Measurements from ENCODE around the gene SP3.
"Not testable (repeated sequence)": the region's sequence is repeated elsewhere in the genome, so short reads cannot be mapped to it uniquely, and the experiment has no call there.

Gene SP3

DNA sequence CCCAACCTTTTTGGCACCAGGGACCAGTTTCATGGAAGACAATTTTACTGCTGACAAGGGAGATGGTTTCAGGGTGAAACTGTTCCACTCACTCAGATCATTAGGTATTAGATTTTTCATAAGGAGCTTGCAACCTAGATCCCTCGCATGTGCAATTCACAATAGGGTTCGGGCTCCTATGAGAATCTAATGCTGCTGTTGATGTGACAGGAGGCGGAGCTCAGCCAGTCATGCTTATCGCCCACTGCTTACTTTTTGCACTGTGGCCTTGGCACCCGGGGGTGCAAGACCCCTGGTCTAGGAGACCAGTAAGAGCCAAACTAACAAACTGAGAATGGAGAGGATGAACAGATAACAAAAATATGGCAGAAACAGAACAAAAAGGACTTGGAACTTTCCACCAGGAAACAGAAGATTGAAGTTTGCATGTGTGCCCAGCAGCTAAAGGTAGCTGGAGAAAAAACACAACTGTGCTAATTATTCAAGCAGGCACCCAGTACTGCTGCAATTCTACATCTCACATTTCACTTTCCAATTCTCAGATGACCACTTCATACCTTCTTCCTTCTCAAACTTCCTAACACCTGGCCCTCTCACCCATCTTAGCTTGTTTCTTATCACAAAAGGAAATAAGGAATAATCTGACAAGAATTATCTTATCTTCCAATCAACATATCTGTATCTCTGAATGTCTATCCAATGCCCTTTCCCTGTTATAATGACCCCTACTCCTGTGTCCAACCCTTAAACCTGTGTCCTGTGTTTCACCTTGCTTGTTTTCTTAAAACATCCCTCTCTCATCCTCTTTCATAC, 24.8 kb downstream of the SP3 start:
- no peak for DNase-seq

DNA sequence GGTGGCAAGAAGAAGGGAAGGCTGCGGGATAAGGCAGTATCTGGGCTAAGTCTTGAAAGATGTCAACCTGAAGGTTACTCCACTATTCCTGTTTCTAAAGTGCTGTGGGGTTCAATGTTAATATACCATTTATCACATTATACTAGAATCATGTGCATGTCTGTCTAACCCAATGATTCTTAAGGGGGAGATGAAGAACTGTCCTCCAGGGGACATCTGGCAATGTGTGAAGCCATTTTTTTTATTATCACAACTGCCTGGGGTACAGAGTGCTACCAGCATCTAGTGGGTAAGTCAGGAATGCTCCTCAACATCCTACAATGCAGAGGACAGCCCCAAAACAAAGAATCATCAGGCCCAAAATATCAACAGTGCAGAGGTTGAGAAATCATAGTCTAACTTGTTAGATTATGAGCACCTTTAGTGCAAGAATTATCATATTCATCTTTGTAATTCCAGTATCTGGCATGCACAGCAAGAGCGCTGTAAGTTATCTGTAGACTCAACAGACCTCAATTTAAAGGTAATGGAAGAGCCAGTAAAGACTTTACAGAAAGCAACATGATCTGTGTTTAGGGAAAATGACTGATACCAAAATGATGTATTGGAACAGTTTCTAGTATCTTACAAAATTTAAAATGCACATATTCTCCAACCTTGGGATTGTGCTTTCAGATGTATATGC, 26.3 kb downstream of the SP3 start:
- DNase-seq, result no peak

DNA sequence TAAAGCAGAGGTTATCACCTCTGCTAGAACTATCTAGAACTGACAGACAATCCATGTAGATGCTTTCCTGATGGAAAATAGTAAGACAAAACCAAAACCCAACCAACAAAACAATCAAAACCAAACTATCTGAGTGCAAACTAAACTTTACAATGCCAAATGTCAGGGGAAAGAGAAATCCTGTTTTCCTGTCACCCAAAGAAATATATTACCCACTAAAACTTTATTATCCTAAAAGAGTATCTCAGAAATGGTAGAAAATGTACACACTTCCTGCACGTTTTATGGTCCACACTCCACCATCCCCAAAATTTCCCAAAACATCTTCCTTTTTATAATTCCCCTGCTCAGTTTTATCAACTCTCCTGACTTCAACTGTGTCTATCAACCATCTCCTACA, 29.9 kb downstream of the SP3 start:
- no peak for DNase-seq

DNA sequence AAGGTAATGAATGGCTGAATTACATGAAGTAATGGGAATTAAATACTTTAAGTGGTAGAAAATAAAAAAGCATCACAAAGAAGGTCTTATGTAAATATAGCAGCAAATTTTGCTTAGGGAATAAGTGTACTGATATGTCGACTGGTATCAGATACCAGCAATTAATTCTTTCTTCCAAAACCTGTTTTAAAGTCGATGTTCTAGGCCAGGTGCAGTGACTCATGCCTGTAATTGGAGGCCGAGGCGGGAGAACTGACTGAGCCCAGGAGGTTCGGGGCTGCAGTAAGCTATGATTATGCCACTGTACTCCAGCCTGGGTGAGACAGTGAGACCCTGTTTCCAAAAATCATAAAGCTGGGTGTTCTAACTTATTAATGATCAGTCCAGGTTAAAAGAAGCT, 30.3 kb downstream of the SP3 start:
- no peak for DNase-seq

DNA sequence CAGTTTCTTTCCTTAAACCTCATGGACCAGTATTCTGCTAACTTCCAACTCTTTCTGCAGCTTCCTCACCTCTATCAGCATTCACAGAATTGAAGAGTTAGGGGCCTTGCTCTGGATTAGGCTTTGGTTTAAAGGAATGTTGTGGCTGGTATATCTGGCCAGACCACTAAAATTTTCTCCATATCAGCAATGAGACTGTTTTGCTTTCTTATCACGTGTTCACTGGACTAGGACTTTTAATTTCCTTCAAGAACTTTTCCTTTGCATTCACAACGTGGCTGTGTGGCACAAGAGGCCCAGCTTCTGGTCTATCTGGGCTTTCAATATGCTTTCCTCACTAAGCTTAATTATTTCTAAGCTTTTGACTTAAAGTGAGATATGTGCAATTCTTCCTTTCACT, 33.4 kb downstream of the SP3 start:
- no peak for DNase-seq

DNA sequence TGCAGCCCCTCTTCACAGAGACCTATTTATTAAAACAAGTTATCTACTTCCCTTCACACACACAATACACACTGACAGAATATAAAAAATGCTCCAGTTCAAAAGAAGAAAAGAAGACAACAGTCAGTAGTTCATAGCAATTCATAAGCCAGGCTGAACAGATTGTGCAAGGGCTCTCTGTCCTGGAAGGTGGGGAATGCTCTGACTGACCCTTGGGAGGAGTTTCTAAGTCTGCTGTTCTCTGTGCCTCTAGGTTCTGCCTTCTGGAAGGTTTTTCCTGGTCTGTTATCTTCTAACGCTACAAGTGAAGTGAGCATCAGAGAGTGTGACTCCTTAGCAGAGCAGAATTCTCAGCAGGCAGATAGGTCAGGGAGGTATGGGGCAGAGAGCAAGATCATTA, 35.7 kb downstream of the SP3 start:
- no peak for DNase-seq

DNA sequence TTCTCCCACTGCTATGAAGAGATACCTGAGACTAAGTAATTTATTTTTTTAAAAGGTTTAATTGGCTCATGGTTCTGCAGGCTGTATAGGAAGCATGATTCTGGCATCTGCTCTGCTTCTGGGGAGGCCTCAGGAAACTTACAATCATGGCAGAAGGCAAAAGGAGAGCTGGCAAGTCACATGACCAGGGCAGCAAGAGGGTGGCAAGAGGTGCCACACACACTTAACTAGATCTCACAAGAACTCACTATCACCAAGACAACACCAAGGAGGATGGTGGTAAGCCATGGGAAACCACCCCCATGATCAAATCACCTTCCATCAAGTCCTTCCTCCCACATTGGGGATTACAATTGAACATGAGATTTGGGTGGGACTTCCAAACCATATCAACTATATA, 38.3 kb downstream of the SP3 start:
- DNase-seq, result no peak

DNA sequence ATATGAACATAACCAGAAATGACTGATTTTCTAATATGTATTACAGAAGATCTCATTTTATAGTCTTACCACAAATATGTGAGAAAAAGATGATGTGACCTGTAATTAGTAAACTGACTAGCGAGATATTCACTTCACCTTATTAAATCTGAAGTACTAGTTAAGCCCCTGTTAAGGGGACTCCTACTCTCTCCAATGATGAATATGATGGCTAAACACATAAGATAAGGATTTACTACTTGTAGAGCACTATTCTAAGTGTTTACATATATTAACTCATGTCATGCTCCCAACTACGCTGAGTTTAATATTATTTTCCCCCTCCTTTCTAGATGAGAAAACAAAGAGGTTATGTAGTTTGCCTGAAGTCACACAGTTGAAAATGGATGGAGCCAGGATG, 40.9 kb downstream of the SP3 start:
- DNase-seq, result no peak

DNA sequence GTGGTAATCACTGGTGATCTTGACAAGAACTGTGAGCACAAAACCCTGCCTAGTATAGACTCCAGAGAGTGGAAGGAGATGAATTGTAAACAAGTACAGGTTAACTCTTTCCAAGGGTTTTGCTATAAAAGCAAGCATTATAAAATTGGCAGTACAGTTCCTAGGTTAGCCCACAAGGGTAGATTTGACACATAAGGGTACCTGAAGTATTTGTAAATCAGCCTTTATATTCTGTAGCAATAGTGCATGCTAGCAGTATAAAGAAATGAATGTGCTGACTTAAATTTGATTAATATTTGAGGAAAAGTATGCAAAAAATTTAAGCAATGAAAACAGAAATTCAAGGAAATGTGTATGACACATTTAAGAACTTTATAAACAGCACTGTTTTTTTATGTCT, 42.4 kb downstream of the SP3 start:
- no peak for DNase-seq

DNA sequence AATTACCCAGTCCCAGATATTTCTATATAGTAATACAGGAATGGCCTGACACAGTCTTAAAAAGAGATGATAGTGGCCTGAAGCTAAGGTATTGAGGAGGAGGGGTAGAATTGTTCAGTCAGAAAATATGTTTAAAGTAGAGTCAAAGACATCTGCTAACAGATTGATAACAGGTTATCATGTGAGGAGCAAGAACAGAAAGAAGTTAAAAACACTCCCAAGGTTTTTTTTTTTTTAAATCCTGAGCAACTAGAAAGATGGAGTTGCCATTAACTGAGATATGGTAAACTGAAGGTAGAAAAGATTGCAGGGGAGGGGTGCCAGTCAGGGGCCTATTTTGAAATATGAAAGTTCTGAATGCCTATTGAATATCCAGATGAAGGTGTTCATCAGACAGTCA, 43.1 kb downstream of the SP3 start:
- DNase-seq, result no peak

DNA sequence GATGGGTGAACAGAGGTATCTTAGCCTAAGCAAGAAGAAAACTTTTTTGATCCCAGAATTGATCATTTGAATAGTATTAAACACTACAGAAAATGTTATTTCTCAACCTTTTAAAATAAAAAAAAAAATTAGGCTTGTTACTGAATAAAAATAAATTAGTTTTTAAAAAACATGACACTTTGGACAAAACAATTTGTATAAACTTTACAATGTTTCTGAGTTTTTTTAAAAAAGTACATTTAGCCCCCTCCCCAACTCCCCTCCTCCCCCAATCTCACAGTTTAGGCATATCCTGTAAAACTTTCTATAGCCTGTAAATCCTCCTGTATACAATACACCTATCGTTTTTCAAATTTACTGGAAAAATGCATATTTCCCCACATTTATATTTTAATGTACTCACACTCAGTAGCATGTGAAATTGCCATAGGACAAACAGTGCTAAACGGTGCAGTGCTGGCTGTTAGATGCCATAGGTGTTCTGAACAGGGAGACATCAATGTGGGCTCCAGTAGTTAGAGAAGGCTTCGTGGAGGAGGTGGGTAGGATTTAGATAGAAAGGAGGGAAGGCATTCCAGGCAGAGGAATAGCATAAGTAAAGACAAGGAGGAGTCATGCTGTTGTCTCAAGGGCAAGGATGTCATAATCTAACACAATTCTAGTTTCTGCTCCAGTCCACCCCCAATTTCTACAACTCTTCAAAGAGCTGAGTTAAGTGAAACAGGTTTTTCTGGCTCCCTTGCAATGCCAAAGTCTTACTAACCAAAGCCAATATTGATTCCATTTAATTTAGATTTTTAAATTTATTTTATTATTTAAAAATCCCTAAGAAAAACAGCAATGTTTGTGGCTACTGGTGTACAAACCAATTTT, 50.9 kb downstream of the SP3 start:
- DNase-seq, result no peak

DNA sequence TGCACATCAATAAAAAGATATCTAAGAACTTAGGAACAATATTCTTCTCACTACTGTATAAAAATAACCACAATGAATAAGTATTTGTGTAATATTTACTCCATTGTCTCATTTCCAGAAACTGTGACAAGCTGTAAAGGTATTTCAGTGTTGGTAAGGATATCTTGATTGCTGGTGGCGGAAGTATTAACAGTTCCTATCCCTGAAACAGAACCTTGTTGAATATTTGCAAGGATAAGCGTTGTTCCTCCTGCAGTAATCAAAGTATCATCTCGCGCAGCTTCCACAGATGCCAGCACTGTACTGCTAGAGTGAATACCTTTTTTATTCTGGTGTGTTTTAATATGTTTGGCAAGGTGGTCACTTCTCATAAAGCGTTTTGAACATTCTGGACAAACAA, 55.3 kb downstream of the SP3 start:
- no peak for DNase-seq

DNA sequence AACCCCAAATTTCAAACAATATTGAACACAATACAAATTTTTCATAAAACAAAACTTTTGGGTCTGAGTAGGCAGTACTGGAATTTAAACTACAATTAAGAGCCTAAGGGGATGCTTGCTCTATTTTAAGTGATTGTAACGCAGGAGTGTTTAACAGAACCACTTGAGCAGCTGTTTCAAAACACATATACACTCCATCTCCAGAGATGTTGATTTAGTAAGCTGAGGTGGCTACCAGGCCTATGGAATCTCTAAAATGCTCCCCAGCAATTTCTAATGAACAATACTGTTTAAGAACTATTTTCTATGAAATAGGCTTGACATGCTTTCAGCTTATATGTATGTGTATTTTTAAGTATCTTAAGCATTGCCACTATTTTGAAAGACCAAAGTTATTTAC, 58.5 kb downstream of the SP3 start:
- no peak for DNase-seq

DNA sequence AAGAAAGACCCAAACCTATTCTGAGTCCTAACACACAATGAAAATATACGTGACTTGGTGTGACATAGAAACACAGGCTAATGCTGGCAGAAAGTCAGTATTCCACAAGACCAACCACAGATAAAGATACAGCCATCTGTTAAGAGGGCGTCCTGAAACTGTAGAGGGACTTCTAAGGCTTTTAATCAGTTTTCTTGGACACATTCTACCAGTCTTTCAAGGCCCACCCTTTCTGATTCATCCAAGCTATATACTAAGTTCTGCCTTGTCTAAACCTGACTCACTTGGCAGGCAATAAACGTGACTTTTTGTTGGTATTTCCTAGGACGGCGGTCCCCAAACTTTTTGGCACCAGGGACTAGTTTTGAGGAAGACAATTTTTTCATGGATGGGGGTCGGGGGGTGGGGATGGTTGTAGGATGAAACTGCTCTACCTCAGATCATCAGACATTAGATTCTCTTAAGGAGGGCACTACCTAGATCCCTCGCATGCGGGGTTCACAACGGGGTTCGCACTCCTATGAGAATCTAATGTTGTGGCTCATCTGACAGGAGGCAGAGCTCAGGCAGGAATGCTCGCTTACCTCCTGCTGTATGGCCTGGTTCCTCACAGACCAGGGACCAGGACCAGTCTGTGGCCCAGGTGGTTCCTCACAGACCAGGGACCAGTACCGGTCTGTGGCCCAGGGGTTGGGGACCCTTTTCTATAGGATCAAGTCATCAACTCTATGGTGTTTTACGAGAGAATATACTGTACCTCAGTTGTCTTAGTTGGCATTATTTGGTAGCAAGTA, 61.4 kb downstream of the SP3 start:
- DNase-seq, result no peak

DNA sequence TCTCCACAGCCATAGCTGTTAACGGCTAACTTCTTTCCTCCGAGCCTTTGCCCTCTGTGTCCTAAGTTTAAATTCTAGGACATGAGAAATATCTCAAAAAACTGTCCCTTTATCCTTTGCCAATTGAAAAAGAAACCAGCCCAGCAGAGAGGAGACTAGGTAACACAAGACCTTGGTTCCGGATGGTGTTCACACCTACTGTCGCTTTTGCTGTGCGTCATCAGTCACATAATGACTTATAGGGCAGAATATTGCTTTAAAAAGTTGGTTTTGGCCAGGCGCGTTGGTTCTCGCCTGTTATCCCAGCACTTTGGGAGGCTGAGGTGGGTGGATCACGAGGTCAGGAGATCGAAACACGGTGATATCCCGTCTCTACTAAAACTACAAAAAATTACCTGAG, 66.2 kb downstream of the SP3 start:
- DNase-seq, result no peak

DNA sequence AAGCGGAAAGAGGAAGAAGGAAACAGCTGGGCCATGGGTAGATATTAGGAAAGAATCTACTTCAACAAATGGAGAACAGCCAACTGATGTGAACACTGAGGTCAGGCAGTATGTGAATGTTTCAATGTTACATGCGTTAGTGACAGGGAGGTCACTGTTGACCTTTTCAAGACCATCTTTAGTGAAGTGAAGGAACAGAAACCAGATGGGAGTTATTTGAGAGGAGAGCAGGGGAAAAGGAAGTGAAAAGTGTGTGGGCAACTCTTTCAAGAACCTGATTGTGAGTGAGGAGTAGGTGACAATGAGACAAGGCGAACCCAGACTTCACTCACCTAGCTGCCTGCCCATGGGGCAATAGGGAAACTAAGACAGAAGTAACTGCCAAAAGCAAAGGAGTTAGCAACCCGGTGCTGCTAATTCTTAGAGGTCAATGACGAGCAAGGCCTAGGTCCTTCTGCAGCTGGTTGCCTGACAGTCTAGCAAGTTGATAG, 67.0 kb downstream of the SP3 start:
- DNase-seq, result no peak

DNA sequence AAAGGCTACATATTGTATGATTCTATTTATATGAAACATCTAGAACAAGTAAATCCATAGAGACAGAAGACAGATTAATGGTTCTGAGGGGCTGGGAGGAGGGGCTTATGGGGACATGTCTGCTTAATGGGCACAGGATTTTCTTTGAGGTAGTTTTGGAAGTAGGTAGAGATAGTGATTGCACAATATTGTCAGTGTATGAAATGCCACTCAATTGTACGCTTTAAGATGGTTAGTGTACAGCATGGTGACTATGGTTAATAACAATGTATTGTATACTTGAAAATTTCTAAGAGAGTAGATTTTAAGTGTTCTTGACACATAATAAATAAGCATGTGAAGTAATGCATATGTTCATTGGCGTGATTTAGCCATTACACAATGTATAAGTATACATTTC, 68.4 kb downstream of the SP3 start:
- DNase-seq, result no peak

DNA sequence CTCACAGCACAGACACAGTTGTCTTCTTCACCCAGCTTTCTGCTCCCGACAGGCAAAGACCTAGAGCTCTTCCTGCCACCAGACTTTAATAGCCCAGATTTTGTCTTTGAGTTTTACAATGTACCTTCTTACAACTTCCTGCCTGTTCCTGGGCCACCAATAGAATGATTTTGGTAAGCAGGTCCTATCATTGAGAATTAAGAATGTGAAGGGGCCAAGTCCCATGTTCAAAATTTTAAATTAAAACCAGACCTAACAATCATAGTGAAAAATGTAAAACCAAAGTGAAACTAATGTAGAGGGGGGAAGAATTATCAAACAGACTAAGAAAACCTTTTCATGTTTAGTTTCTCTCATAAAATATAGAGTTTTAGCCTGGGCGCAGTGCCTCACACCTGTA, 72.8 kb downstream of the SP3 start:
- no peak for DNase-seq

DNA sequence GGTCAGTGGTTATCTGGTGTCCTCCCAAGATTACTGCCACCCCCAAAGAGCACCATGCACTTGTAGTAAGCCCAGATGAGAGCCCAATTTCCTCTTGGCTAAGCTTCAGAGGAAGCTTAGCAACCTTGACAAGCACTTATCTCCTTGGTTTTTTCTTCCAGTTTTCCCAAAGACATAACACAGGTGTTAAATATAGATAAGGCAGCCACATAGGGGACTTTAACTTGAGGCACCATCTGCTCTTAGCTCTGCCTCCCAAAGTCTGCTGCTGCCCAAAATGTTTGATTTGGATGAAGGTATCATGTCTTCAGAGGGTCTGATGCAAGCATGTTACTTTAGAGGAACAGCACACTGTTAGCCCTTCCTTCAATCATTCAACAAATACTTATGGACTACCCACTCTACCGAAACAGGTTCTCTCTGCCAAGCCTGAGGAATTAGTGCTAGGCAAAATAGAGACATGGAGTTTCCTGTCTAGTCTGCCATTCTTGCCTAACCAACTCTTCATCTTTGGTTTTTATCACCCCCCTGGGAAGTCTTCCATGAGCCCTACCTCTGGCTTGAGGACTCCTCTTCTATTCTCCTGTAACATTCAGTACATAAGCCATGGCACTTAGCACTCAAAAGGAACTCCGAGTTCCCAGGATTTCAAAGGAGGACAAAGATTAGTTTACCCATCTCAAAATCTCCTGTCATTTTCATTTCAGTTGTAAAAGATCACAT, 73.7 kb downstream of the SP3 start:
- DNase-seq, result no peak

DNA sequence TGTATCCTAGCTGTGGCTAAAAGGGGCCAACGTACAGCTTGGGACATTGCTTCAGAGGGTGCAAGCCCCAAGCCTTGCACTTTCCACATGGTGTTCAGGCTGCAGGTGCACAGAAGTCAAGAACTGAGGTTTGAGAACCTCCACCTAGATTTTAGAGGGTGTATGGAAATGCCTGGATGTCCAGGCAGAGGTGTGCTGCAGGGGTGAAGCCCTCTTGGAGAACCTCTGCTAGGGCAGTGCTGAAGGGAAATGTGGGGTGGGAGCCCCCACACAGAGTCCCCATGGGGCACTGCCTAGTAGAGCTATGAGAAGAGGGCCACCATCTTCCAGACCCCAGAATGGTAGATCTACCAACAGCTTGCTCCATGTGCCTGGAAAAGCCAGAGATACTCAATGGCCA, 75.7 kb downstream of the SP3 start:
- DNase-seq, result not testable (repeated sequence)

DNA sequence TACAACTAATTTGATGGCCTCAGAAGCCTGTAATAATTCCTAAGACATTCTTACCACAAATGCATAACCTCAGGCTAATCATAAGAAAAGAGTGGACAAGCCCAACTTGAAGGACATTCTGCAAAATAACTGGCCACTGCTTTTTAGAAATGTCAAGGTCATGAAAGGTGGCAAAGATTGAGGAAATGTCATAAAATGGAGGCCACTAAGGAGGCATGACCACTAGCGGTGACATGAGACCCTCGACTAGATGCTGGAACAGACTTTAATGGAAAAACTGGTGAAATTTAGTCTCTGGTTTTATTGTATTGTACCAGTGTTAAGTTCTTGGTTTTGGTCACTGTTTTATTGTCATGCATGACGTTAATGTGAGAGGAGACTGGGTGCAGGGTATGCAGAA, 78.6 kb downstream of the SP3 start:
- DNase-seq, result no peak

Measured in NCI-H2171 (cell line).